ENCODE data around the gene MTHFS.

DNA sequence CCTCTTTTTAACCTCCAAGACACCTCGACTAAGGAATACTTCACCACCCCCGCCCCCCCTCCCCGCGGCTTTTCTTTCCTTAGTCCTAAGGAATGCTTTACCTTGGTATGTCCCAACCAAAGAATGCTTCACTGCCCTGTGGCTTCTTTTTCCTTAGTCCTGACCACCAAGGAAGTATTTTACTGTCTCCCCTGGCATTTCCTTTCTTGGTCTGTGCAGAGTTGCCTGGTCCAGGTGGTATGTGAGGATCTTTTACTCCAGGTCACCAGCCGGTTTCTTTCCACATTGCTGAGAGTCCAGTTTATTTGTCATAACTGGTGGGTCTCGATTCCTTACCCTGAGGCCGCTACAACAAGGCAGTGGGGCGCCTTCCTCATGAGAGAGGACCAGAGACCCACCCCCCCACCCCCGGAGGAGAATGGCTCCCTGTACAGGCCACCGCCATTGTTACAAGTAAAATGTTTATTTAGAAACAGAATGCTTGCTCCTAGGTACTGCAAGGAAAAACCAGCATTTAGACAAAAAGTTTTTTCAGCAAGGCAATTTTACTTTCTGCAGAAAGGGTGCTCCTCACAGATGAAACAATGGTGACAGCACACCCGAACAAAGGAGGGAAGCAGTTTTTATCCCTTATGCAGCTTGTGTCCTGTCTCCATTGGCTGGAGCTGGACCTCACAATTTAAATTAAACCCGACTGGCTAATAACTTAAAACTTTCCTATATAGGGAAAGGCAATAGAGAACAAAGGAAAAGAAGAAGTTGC is 23.1 kb upstream of the MTHFS start:
- TF ChIP-seq, protein P1, sequence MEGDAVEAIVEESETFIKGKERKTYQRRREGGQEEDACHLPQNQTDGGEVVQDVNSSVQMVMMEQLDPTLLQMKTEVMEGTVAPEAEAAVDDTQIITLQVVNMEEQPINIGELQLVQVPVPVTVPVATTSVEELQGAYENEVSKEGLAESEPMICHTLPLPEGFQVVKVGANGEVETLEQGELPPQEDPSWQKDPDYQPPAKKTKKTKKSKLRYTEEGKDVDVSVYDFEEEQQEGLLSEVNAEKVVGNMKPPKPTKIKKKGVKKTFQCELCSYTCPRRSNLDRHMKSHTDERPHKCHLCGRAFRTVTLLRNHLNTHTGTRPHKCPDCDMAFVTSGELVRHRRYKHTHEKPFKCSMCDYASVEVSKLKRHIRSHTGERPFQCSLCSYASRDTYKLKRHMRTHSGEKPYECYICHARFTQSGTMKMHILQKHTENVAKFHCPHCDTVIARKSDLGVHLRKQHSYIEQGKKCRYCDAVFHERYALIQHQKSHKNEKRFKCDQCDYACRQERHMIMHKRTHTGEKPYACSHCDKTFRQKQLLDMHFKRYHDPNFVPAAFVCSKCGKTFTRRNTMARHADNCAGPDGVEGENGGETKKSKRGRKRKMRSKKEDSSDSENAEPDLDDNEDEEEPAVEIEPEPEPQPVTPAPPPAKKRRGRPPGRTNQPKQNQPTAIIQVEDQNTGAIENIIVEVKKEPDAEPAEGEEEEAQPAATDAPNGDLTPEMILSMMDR (conservative IDR thresholded peaks at IDR 0.05 in 1 of 2, IDR thresholded peaks at IDR 0.05 in 1 of 2; ENCODE audit: low read depth in 1 of 2, low read length in 2 of 2), result no peak
- no peak for TF ChIP-seq EZH2 (IDR thresholded peaks at IDR 0.05; ENCODE audit: low read length, missing control alignments)
